SU-DHL-6 (cell line): ENCODE measurements around the gene TLR9.

Experiments
- H2AFZ ChIP-seq: fragments of 200-600 bp; sonication (generic); 2 replicates; pipeline ENCODE4 v1.6.1; 2014; ENCODE audit warnings: low read depth, mild to moderate bottlenecking, moderate library complexity, mixed read lengths, antibody characterized with exemption, low read length; ENCODE audit not compliant: severe bottlenecking
- H3F3A ChIP-seq: fragments of 200-600 bp; shearing (Covaris generic); 2 replicates; pipeline ENCODE4 v1.6.0; 2016; ENCODE audit warnings: antibody characterized with exemption, mild to moderate bottlenecking; ENCODE audit not compliant: insufficient read depth
- H3K27ac ChIP-seq: fragments of 200-600 bp; sonication (generic); 2 replicates; pipeline ENCODE4 v1.5.1; 2016; ENCODE audit warnings: low read depth, mild to moderate bottlenecking, low read length, moderate library complexity, mixed read lengths
- H3K27me3 ChIP-seq: fragments of 200-600 bp; sonication (generic), shearing (Covaris generic); 2 replicates; pipeline ENCODE4 v1.6.0; 2014; ENCODE audit warnings: mild to moderate bottlenecking, low read length
- H3K36me3 ChIP-seq: fragments of 200-600 bp; sonication (generic); 2 replicates; pipeline ENCODE4 v1.6.1; 2014; ENCODE audit warnings: mild to moderate bottlenecking, low read length, mixed read lengths
- H3K4me2 ChIP-seq: fragments of 300-600, 200-600 bp; shearing (Covaris generic), sonication (generic); 2 replicates; pipeline ENCODE4 v1.6.0; 2014; ENCODE audit warnings: low read length, low read depth, mild to moderate bottlenecking; ENCODE audit not compliant: poor library complexity, severe bottlenecking
- H3K4me3 ChIP-seq: fragments of 200-600 bp; sonication (generic); 2 replicates; pipeline ENCODE4 v1.5.1; 2014; ENCODE audit warnings: antibody characterized with exemption, low read length, mild to moderate bottlenecking, mixed read lengths; ENCODE audit not compliant: insufficient read depth, poor library complexity, severe bottlenecking
- H3K79me2 ChIP-seq: fragments of 200-600 bp; sonication (generic); 2 replicates; pipeline ENCODE4 v1.6.1; 2014; ENCODE audit warnings: mild to moderate bottlenecking, low read length, moderate library complexity; ENCODE audit not compliant: insufficient read depth
- H3K9ac ChIP-seq: fragments of 200-600 bp; sonication (generic); 2 replicates; pipeline ENCODE4 v1.7.0; 2014; ENCODE audit warnings: mild to moderate bottlenecking, low read length
- H3K9me2 ChIP-seq: fragments of 200-600 bp; sonication (generic); replicated peaks from 2 replicates; pipeline ENCODE4 v1.6.1; 2014; ENCODE audit warnings: low read length; ENCODE audit not compliant: insufficient read depth
- H3K9me3 ChIP-seq: fragments of 200-600 bp; sonication (generic); 2 replicates; pipeline ENCODE4 v1.6.1; 2014; ENCODE audit warnings: low read length, mixed read lengths; ENCODE audit not compliant: insufficient read depth
- H4K20me1 ChIP-seq: fragments of 200-600 bp; sonication (generic); 2 replicates; pipeline ENCODE4 v1.6.1; 2014; ENCODE audit warnings: low read depth, mild to moderate bottlenecking, antibody characterized with exemption, low read length, moderate library complexity, mixed read lengths
- EZH2phosphoT487 ChIP-seq: fragments of 200-600 bp; sonication (generic), shearing (Covaris generic); conservative IDR thresholded peaks from 2 replicates; pipeline ENCODE4 v1.6.1; 2018; ENCODE audit warnings: mild to moderate bottlenecking, antibody characterized with exemption, low read length, moderate library complexity, mixed read lengths
- TF ChIP-seq, protein P1 (sequence below): fragments of 200-600 bp; sonication (generic); IDR thresholded peaks from one replicate; pipeline ENCODE4 v1.5.1; 2017; ENCODE audit warnings: antibody characterized with exemption, mild to moderate bottlenecking, low read length, moderate library complexity; ENCODE audit not compliant: insufficient read depth, poor library complexity, severe bottlenecking

TLR9 gene

DNA sequence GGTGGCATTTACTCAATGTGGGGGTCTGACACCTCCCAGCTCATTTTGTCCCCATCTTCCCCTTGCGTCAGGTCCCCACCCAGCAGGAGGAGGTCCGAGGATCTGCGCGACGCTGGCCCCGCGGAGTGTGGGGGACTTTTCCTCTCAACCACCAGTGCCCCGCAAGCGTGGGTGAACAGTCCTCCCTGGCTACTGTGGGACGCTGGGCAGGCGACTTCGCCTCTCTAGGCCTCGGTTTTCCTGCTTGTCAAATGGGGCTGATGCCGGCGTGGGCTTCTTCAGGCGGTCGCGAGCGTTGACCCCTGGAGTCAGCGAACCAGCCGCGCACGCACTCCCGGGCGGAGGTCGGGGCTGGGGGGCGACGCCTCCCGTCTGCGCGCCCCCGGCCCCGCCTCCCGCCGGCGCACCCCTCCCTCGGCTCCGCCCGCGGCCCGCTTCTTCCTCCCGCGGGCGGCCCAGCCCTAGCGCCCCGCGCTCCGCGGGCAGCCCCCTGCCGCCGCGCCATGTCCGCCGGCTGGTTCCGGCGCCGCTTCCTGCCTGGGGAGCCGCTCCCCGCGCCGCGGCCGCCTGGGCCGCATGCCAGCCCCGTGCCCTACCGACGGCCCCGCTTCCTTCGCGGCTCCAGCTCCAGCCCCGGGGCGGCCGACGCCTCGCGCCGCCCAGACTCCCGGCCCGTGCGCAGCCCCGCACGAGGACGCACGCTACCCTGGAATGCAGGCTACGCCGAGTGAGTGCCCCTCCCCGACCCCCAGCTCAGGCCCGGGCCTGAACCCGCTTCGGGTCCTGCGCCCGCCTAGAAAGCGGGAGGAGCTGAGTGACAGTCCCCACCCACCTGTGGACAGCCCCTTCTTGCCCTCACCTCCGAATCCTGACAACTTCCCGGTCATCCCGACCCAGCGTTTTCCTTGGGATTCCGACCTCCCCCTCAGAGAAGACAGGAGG, 20.1 kb upstream of the TLR9 start, which contains the start of gene PPM1M:
Gene PPM1M (plus strand): TSS at position 438 of the 942 bp plus-strand sequence. CDS start 66 bp downstream, at position 504.
- no peaks in the 10 kb centered on the region for H3K36me3 ChIP-seq
- H3K4me2 ChIP-seq, result peak within 1 kb of the TSS; percentile 61
- no peaks in the 10 kb centered on the region for H3K9me3 ChIP-seq
- no peak within 1 kb of the TSS for H3K27ac ChIP-seq
- H3K4me3 ChIP-seq, result peak within 1 kb of the TSS; percentile 39
- TF ChIP-seq, protein P1, sequence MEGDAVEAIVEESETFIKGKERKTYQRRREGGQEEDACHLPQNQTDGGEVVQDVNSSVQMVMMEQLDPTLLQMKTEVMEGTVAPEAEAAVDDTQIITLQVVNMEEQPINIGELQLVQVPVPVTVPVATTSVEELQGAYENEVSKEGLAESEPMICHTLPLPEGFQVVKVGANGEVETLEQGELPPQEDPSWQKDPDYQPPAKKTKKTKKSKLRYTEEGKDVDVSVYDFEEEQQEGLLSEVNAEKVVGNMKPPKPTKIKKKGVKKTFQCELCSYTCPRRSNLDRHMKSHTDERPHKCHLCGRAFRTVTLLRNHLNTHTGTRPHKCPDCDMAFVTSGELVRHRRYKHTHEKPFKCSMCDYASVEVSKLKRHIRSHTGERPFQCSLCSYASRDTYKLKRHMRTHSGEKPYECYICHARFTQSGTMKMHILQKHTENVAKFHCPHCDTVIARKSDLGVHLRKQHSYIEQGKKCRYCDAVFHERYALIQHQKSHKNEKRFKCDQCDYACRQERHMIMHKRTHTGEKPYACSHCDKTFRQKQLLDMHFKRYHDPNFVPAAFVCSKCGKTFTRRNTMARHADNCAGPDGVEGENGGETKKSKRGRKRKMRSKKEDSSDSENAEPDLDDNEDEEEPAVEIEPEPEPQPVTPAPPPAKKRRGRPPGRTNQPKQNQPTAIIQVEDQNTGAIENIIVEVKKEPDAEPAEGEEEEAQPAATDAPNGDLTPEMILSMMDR, result no peak
- TF ChIP-seq EZH2phosphoT487, result no peak
- H3K9me2 ChIP-seq, result no peaks in the 10 kb centered on the region
- H3K9ac ChIP-seq, result peak within 1 kb of the TSS; percentile 52
- H3F3A ChIP-seq, result no peaks in the 10 kb centered on the region
- H3K27me3 ChIP-seq, result no peaks in the 10 kb centered on the region
- H3K79me2 ChIP-seq, result no peaks in the 10 kb centered on the region
- H2AFZ ChIP-seq, result peak within 1 kb of the TSS; percentile 68
- H4K20me1 ChIP-seq, result no peaks in the 10 kb centered on the region

DNA sequence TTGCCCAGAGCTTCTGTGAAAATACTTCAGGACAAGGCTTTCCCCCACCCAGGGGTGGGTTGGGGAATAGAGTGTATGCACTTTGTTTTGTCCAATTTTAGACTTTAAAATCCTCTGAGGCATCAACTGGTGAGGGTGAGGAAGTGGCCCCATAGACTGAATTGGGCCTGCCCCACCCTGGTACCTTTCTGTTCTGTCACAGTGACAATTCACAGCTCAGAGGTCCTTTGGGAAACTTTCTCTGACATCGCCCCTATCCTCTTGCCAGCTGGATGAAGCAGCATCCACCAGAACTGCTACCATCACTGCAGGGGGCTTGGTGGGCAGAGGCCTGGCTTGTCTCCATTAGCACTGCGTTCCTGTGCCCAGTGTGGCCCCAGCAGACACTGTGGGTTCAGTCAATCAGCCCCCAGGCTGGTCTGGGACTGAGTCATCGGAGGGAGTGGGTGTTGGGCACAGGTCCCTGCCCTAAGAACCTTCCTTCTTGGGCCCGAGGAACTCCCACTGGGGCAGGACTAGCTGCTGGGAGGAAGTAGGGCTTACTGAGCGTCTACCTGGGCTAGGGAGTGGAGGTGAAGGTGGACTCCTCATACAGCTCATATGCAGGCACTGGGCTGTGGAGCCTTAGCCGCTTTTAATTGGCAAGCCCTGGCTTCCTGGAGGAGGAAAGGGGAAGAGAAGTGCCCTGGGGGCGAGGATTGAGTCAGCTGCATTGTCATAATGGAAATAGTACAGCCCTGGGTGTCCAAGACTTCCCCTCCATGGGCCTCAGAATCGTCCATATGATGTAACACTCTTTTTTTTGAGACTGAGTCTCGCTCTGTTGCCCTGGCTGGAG, 18.6 kb upstream of the TLR9 start:
- H3K4me2 ChIP-seq, result no peak overlapping the region
- H3K4me3 ChIP-seq, result no peak overlapping the region
- TF ChIP-seq, protein P1, result no peak
- no peaks in the 10 kb centered on the region for H3K36me3 ChIP-seq
- no peaks in the 10 kb centered on the region for H3F3A ChIP-seq
- H3K79me2 ChIP-seq, result no peaks in the 10 kb centered on the region
- no peaks in the 10 kb centered on the region for H4K20me1 ChIP-seq
- H3K27me3 ChIP-seq, result no peaks in the 10 kb centered on the region
- no peak overlapping the region for H2AFZ ChIP-seq
- no peak overlapping the region for H3K9ac ChIP-seq
- H3K9me2 ChIP-seq, result no peaks in the 10 kb centered on the region
- no peaks in the 10 kb centered on the region for H3K9me3 ChIP-seq
- H3K27ac ChIP-seq, result no peak overlapping the region

DNA sequence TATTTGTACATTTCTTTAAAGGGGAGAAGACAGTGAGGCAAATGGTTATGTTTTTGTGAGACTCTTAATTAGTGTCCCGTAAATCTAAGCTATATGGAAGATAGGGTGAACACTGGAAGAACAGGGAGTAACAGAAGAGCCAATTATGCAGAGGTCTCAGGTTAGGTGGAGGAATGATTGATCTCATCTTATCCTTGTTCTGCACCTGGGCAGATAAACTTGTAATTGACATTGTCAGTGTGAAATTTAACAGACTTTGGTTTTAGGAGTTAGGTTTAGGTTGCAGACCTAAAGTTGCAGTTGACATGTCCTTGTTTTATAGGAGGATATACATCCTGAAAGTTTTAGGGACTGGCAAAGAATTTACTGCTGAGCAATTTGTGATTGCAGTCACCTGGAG, 16.6 kb upstream of the TLR9 start:
- no peak for TF ChIP-seq EZH2phosphoT487
- no peaks in the 10 kb centered on the region for H3F3A ChIP-seq
- H3K9me3 ChIP-seq, result no peaks in the 10 kb centered on the region
- H3K79me2 ChIP-seq, result peaks cover 18% of the 10 kb centered on the region; the same call in 1 of the 2 replicates
- no peak overlapping the region for H3K4me3 ChIP-seq
- H3K9me2 ChIP-seq, result no peaks in the 10 kb centered on the region
- H3K27me3 ChIP-seq, result no peaks in the 10 kb centered on the region
- H3K9ac ChIP-seq, result no peak overlapping the region
- no peak overlapping the region for H2AFZ ChIP-seq
- no peaks in the 10 kb centered on the region for H4K20me1 ChIP-seq
- H3K27ac ChIP-seq, result no peak overlapping the region
- H3K4me2 ChIP-seq, result no peak overlapping the region
- no peaks in the 10 kb centered on the region for H3K36me3 ChIP-seq
